GM19043 (cell line): ENCODE data around the gene OTOA.
"Not testable (repeated sequence)": the region's sequence is repeated elsewhere in the genome, so short reads cannot be mapped to it uniquely, and the experiment has no call there.

Source experiments
- ATAC-seq: cut with Tn5 transposase; IDR thresholded peaks from one replicate; pipeline ENCODE4 v1.9.1; 2021; ENCODE audit warnings: low read depth; ENCODE audit not compliant: unreplicated experiment

The OTOA gene

DNA sequence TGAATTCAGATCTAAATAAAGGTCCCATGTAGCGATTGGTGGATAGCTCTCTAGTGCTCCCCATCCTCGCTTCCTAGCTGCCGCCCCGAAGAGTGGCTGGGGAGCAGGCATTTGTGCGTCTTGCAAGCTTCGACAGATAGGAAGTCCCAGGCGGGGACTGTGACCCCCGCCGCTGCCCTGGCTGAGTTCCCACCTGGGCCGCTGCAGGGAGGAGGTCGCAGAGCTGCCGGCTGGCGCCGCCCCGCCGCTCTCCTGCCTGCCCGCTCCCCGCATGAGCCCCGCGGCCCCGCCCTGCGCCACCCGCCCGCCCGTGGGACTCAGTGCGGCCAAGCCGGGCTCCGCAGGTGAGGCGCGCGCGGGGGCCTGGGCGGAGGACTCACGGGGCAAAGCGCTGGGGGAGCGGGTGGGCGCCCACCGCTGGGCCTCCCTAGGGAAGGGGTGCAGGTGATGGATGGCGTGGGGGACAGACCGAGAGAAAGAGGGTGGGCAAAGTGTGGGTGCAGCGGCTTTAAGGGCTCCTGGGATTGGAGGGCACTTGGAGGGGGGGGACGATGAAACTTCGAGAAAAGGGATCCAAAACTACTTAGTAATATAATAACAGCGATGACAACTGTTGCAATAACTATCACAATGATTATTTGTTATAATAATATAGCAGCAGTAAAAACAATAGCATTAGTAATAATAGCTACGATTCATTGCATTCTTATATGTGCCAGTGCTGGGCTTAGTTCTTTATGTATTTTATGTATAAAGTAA lies at the start of gene OTOA:
Gene OTOA, plus strand, starts transcription at position 80 of the 759 bp plus-strand sequence. CDS start 14,547 bp downstream, outside the sequence.
- ATAC-seq: no peak

DNA sequence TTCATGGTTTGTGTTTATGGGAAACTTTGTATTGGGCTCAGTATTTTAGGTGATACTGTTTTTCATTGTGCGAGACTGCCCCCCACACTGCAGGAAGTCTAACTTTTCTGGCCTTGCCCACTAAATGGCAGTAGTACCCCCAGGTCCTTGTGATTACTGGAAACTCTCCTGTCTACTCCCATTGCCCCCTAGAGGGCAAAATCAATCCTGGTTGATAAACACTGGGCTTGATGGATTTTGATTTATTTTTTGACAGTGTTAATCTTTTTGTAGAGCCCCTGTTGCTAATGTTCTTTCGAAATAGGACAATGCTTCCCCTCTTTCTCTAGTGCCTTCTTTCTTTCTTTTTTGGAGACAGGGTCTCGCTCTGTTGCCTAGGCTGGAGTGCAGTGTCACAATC lies 48.9 kb upstream of the OTOA start:
- ATAC-seq: no peak

DNA sequence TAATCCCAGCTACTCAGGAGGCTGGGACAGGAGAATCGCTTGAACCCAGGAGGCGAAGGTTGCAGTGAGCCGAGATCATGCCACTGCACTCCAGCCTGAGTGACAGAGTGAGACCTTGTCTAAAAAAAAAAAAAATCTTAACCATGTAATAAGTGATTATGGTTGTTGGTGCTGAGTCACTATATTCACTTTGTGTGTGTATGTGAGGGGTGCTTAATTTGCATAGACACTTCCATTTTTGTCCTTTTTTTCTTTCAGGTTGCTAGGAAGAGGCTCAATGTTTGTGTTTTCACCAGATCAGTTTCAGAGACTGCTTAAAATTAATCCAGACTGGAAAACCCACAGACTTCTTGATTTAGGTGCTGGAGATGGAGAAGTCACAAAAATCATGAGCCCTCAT lies 46.2 kb upstream of the OTOA start:
- no peak for ATAC-seq

DNA sequence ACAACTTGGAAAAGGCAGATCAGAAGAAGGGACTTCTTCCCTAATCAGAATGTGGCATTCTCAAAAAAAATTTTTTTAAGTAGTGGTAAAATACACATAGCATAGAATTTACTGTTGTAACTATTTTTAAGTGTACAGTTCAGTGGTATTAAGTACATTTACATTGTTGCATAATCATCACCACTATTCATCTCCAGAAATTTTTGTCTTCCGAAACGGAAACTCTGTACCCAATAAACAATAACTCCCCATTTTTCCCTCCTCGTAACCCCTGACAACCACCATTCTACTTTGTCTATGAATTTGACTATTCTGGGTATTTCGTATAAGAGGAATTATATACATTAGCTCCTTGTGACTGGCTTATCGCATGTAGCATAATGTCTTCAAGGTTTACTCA lies 45.5 kb upstream of the OTOA start:
- ATAC-seq: no peak

DNA sequence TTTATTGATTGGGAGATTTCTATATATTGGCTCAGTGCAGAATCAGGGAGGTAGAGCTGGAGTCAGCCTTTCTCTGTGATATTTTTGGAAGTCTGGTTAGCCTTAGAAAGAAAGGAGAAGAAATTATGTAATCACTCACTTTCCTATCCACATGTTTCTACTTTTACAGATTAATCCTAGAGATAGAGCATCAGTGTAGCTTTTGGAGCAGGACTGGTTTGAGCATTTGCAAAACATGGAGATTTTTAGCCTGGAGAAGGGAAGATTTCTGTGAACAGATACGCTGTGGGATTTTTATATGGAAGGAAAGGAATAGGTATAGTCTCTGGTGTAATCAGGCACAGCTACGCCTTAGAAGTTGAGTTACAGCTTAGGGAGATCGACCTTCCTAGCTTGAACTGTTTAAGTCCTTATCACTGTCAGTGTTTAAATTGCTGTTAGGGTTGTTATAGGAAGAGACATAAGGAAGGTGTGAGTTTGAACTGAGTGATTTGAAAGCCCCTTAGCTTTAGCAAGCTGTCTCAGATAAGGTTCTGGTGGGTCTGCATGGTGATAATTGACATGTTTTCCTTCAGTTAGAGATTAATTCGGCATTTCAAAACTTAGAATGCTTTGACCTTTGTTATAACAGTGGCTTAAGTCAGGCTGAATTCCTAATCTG lies 43.9 kb upstream of the OTOA start:
- ATAC-seq: no peak

DNA sequence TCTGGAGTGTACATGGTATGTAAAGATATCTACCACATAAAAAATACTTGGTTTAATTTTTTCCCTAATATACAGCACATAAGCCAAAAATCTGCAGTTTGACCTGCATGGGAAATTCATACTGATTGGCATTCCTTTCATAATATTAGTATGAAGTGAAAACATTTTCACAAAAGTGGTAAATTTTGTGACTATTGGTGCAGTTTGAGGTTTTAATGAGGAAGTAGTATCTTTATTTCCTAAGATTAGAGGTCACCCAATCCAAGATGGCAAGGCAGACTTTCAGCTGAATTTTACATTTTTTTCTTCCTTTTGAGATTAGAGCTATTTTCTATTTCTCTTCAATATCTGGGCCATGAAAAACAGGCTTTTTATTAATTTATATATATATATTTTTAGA lies 43.2 kb upstream of the OTOA start:
- no peak for ATAC-seq

DNA sequence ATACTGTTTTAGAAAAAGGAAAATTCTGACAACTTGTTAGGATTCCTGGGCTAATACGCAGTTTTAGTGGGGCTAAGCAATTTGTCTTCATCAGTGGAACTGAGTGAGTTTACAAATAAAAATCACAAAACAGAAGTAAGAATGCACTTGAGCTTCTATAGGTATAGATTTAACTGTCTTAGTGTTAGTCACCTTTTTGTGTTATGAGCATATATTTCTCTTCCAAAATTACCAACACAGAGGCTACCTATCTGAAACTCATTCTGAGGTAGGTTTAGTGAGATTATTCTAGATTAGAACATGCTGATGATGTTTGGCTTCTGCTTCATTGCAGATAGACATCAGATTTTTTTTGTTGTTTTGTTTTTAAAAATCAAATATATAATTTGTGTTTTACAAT lies 41.2 kb upstream of the OTOA start:
- no peak for ATAC-seq

DNA sequence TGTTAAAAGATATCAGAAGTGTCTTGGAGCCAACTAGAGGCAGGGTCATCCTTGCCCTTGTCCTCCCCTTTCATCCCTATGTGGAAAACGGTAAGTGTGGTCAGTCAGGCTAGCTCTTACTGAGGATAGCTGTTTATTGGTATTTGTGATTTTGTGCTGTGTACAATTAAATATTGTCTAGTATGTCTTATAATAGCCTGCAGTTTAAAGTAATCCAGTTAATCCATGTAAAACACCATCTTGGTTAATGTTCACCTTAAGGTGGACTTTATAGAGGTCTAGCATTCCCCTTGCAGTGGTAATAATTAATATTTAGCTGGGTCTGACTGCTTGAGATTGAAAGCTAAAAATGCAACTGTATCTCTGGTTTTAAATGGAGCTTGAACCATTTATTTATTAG lies 38.7 kb upstream of the OTOA start:
- ATAC-seq: no peak

DNA sequence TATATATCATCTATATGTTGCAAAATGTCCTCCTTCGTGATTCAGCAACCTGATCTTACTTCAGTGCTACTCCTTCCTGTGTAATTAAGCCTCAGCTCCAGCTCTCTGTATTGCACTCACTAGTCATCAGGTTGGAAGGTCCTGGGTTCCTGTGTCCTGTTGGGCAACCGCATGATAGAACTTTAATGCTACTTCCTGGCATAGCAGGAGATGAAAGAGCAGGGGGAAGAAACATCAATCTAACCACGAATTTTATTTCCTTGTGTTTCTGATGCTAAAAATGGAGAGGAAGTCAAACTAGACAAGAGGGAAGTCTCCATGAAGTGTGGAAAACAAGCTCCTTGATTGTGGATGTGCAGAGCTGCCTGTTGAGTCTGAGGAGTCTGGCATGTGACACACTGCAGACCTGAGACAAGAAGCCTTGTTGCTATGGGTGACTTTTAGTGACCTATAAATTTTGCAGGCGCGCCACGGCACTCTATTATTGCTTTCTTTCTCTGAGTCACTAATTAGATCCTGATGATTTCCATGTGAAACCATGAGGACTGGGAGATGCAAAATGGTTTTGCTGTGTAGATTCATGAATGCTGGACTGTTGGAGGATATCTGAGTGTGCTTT lies 37.0 kb upstream of the OTOA start:
- ATAC-seq: no peak

DNA sequence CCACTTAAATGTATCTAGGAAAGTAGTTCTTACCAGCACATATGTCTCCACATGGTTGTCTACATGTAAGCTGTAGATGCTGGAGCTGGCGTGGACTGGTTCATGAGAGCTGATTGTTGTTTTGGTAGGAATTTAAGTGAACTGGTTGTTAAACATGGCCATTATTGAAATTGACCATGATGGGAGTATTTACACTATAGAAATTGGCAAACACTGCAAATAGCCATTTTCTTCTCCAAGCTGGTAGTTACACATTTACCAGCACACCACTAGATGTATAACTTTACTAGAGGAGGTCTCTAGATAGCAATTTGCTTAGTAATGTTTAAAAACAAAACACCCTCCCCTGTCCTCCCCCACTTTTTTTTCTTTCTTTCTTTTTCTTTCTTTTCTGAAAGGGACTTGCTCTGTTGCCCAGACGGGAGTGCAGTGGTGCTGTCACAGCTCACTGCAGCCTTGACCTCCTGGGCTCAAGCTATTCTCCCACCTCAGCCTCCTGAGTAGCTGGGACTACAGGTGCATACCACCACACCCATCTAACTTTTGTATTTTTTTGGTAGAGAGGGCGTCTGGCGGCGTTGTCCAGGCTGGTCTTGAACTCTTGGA lies 35.5 kb upstream of the OTOA start:
- ATAC-seq: no peak

DNA sequence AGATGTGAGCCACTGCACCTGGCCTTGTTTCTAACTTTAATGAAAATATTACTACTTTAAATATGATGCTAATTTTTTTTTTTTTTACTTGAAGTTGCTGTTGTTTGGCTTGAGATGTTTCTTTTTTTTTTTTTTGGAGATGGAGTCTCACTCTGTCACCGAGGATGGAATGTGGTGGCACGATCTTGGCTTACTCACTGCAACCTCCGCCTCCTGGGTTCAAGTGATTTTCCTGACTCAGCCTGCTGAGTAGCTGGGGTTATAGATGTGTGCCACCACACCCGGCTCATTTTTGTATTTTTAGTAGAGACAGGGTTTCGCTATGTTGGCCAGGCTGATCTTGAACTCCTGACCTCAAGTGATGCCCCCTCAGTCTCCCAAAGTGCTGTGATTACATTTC lies 35.0 kb upstream of the OTOA start:
- ATAC-seq: no peak

DNA sequence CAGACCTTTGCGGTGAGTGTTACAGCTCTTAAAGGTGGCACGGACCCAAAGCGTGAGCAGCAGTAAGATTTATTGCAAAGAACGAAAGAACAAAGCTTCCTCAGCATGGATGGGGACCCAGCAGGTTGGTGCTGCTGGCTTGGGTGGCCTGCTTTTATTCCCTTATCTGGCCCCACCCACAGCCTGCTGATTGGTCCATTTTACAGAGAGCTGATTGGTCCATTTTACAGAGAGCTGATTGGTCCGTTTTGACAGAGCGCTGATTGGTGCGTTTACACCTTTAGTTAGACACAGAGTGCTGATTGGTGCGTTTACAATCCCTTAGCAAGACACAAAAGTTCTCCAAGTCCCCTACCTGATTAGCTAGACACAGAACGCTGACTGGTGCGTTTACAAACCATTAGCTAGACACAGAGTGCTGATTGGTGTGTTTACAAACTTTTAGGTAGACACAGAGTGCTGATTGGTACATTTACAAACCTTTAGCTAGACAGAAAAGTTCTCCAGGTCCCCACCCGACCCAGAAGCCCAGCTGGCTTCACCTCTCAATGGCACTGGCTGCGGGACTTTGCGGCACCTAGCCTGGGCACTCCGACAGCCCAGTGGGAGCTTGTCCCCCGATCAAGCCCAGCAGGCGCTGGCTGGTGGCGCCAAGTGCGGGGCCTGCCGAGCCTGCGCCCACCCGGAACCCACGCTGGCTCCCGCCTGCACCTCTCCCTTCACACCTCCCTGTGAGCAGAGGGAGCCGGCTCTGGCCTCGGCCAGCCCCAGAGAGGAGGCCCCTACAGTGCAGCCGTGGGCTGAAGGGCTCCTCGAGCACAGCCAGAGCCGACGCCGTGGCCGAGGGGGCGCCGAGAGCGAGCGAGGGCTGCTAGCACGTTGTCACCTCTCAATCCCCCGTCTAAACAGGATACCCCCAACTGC lies 33.9 kb upstream of the OTOA start:
- ATAC-seq: not testable (repeated sequence)

DNA sequence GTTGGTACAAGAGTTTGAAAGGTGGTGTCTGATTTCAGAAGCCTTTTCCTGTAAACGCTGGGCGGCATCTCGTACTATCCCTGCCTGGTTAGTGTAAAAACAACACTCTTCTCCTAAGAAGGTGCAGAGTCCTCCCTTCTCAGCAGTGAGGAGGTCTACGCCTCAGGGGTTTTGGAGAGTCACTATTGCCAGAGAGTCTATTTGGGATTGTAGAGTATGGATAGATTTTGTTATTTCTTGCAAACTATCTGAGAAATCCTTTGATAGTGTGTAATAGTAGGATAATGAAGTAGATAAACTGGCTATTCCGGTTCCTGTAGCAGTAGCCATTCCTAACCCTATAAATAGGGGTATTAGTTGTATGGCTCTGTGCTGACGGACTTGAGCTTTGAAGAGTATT lies 32.9 kb upstream of the OTOA start:
- not testable (repeated sequence) for ATAC-seq

DNA sequence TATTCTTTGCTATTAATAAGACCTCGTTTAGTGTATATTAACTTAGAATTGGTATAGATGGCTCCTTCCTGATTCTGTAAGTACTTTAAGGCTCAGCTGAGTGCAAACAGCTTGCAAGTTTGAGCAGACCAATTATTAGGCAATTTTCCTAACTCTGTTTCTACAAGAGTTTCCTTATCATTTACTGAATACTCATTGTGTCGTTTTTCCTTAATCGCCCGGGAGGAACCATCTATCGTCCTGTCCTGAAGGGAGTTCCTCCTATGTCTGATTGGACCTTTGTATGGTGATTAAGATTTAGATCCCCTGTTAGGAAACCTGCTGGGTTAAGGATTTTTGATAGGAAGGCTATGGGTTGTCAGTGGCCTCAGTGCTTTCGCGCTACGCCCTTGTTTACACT lies 32.4 kb upstream of the OTOA start:
- not testable (repeated sequence) for ATAC-seq

DNA sequence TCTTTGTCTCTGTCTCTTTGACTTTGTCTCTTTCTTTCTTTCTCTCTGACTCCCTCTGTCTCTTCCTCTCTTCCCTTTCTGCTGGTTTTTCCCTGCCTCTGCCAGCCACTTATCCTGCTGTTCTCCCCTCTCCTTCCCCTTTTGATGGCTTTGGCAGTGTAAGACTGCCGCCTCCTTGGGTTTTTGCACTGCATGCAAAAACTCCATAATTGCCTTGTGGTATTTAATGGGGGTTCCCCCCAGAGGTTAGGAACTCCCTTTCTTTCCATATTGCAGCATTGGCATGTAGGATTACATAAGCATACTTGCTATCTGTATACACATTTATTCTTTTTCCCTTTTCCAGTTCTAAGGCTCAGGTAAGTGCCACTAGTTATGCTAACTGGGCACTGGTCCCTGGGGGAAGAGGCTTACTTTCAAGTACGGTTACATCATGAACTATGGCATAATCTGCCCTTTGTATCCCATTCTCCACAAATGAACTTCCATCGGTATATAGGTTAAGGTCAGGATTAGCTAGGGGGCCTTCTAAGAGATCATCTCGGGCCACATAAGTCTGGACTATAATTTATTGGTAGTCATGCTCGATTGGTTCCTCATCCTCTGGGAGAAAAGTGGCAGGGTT lies 31.7 kb upstream of the OTOA start:
- not testable (repeated sequence) for ATAC-seq

DNA sequence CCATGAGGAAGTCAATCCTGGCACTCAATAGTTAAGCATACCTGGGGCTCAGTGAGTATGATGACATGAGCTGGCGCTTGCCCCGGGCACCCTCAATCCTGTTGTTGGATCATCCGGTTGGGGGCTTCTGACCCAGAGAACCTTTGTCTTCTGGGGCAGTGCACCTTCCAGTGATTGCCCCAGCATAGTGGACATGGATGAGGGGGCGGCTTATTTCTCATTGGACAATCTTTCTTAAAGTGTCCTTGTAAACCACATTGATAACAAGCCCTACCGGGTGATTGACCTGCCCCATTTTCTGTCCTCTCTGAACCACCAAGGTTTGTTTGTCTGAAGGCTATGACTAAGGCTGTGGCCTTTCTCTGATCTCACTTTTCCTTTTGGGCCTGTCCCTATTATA lies 29.6 kb upstream of the OTOA start:
- ATAC-seq: no peak

DNA sequence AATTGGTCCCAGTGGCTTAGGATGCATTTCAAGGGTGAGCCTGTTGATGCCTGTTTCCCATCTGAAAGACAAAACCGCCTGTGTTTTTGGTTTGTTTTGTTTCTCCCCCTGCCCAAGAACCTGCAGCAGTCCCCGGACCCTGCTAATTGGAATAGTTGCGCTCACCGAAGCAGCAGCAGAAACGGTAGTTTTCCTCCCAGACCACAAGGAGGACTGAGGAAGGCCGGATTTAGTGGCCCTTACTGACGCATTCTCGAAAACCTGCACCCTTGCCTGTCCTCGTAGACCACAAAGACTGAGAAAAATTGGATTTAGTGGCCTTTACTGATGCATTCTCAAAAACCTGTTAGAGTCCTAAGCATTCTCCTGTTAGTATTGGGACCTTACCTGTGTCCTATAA lies 28.1 kb upstream of the OTOA start:
- not testable (repeated sequence) for ATAC-seq

DNA sequence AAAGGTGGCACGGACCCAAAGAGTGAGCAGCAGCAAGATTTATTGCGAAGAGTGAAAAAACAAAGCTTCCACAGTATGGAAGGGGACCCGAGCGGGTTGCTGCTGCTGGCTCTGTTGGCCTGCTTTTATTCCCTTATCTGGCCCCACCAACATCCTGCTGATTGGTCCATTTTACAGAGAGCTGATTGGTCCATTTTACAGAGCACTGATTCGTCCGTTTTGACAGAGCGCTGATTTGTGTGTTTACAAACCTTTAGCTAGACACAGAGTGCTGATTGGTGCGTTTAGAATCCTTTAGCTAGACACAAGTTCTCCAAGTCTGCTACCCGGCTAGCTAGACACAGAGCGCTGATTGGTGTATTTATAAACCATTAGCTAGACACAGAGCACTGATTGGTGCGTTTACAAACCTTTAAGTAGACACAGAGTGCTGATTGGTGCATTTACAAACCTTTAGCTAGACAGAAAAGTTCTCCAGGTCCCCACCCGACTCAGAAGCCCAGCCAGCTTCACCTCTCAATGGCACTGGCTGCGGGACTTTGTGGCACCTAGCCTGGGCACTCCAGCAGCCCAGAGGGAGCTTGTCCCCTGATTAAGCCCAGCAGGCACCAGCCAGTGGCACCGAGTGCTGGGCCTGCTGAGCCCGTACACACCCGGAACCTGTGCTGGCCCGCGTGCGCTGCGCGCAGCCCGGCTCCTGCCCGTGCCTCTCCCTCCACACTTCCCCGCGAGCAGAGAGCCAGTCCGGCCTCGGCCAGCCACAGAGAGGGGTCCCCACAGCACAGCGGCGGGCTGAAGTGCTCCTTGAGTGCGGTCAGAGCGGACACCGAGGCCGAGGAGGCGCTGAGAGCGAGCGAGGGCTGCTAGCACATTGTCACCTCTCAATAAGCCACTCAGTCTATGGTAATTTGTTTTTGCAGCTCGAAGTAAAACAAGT lies 26.5 kb upstream of the OTOA start:
- no peak for ATAC-seq

DNA sequence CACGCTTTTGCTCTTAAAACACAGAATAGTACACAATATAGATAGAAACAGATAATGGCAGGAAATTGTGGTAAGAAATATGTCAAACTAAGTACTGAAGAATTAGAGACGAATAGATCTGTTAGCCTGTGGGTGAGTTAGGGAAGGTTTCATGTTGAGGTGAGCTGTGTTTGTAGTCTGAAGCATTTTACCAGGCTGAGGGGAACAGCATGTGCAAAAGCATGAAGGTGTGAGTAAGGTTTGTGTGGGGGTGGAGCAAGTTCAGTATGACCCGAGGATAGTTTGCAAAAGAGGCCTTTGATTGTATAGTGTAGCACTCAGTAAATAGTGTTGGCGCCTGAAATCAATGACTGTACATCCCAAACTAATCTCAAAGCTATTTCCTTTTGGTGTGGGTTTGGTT lies 25.2 kb upstream of the OTOA start:
- no peak for ATAC-seq
